Fibroblast of lung (primary cell): ENCODE data around the gene ADARB1.

ENCODE experiments used
- EZH2 ChIP-seq: IDR thresholded peaks from 2 replicates; pipeline ENCODE4 v1.5.1; 2012; ENCODE audit warnings: low read length, control low read depth, mild to moderate bottlenecking; ENCODE audit errors: missing control alignments
- TF ChIP-seq, protein P1 (sequence below), 2 donors: IDR thresholded peaks in 1 of 2; conservative IDR thresholded peaks in 1 of 2; 1 replicate in 1 of 2; 2 replicates in 1 of 2; pipeline ENCODE4 v1.5.1; 2011 to 2012; ENCODE audit warnings: low read length in 2 of 2, control low read depth in 1 of 2, inconsistent platforms in 1 of 2, low read depth in 1 of 2, mild to moderate bottlenecking in 1 of 2

DNA sequence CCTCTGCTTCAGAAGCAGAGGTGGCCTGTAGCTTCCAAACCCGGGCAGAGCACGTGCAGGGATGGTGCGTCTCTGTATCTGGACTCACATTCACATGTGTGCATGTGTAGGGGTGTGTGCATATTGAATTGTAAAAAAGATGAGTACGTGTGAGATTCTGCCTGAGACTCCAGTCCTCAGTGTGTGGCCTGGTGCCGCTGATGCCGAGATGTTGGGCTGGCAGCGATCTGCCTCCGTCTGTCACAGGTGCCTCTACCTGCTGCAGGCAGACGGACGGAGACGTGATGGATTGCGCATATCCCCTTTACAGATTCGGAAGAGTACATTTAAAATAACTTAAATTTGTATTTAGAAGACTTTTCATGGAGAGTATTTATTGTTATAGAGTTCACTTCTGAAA is 53.6 kb downstream of the ADARB1 start:
- TF ChIP-seq, protein P1, sequence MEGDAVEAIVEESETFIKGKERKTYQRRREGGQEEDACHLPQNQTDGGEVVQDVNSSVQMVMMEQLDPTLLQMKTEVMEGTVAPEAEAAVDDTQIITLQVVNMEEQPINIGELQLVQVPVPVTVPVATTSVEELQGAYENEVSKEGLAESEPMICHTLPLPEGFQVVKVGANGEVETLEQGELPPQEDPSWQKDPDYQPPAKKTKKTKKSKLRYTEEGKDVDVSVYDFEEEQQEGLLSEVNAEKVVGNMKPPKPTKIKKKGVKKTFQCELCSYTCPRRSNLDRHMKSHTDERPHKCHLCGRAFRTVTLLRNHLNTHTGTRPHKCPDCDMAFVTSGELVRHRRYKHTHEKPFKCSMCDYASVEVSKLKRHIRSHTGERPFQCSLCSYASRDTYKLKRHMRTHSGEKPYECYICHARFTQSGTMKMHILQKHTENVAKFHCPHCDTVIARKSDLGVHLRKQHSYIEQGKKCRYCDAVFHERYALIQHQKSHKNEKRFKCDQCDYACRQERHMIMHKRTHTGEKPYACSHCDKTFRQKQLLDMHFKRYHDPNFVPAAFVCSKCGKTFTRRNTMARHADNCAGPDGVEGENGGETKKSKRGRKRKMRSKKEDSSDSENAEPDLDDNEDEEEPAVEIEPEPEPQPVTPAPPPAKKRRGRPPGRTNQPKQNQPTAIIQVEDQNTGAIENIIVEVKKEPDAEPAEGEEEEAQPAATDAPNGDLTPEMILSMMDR (conservative IDR thresholded peaks at IDR 0.05 in 1 of 2, IDR thresholded peaks at IDR 0.05 in 1 of 2; ENCODE audit: low read depth in 1 of 2, low read length in 2 of 2): no peak
- TF ChIP-seq EZH2: no peak
